HEK293T (cell line): ENCODE measurements around the gene PLBD2.

Source experiments
- ARNT ChIP-seq: fragments of 450-650 bp; IDR thresholded peaks from 2 replicates; pipeline ENCODE4 v1.6.1; 2017; ENCODE audit warnings: mild to moderate bottlenecking
- BHLHE40 ChIP-seq: fragments of 450-650 bp; IDR thresholded peaks from 2 replicates; pipeline ENCODE4 v1.6.1; 2016; ENCODE audit warnings: mild to moderate bottlenecking, moderate library complexity, borderline replicate concordance
- CTBP1 ChIP-seq: fragments of 450-650 bp; IDR thresholded peaks from 2 replicates; pipeline ENCODE4 v1.6.1; 2016; ENCODE audit warnings: borderline replicate concordance
- FOXM1 ChIP-seq: fragments of 450-650 bp; IDR thresholded peaks from 2 replicates; pipeline ENCODE4 v1.6.1; 2017; ENCODE audit warnings: mild to moderate bottlenecking, borderline replicate concordance
- HDGF ChIP-seq: fragments of 450-650 bp; IDR thresholded peaks from 2 replicates; pipeline ENCODE4 v1.6.1; 2017; ENCODE audit warnings: antibody characterized with exemption, borderline replicate concordance
- SUZ12 ChIP-seq: fragments of 450-650 bp; IDR thresholded peaks from 2 replicates; pipeline ENCODE4 v1.6.1; 2016; ENCODE audit warnings: mild to moderate bottlenecking
- TARDBP ChIP-seq: fragments of 450-650 bp; IDR thresholded peaks from 2 replicates; pipeline ENCODE4 v1.6.1; 2016

DNA sequence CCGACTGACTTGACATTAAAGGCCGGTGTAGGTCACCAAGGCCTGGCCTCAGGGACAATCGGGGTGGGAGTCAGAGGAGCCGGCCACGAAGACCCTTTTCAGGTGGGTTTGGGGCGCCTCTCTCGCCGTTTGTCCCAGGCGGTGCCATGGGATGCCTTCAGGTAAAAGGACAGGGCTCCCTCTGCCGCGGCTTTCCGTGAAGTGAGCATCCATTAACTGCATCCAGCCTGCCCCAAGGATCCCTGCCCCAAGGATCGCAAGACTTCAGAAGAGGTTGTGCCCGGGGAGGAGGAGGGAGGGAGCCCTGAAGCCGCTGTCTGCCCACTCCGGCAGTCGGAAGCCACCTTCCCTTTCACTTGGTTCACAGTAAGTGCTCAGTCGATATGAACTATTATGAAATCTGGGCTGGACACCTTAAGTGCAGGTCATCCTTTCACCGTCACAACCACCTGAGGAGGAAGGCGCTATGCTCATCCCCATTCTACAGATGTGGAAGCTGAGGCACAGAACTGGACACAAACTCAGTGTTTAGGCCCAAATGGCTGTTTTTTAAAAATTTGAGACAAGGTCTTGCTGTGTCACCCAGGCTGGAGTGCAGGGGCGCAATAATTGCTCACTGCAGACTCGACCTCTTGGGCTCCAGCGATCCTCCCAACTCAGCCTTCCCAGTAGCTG is 44.3 kb downstream of the PLBD2 start:
- TF ChIP-seq CTBP1: no peak
- TF ChIP-seq ARNT: no peak
- TF ChIP-seq BHLHE40: no peak
- no peak for TF ChIP-seq SUZ12
- no peak for TF ChIP-seq HDGF
- TF ChIP-seq FOXM1: no peak
- no peak for TF ChIP-seq TARDBP
